GM04503 (cell line): Measurements from ENCODE around the gene PLEKHA6.

Source experiments
- DNase-seq: peaks from one replicate; pipeline ENCODE4 v3.0.0-alpha.2; 2012; ENCODE audit warnings: low read depth

PLEKHA6 gene

GRCh38 chr1:204262506-204263253 is 97.0 kb downstream of the PLEKHA6 start:
- DNase-seq = no peak

GRCh38 chr1:204261746-204262505 is 97.8 kb downstream of the PLEKHA6 start:
- peak; percentile 39 for DNase-seq

GRCh38 chr1:204261266-204261665 is 98.5 kb downstream of the PLEKHA6 start:
- no peak for DNase-seq

- DNase-seq = no peak
Measured at GRCh38 chr1:204260601-204261197, 99.0 kb downstream of the PLEKHA6 start.

- no peak for DNase-seq
Measured at GRCh38 chr1:204259782-204260181, 99.9 kb downstream of the PLEKHA6 start.

GRCh38 chr1:204259196-204259595 is 100.5 kb downstream of the PLEKHA6 start:
- DNase-seq = no peak

GRCh38 chr1:204258213-204259115 is 101.3 kb downstream of the PLEKHA6 start:
- DNase-seq = peak; percentile 12

- no peak for DNase-seq
Measured at GRCh38 chr1:204257446-204257845, 102.3 kb downstream of the PLEKHA6 start.

GRCh38 chr1:204256531-204256930 is 103.2 kb downstream of the PLEKHA6 start:
- DNase-seq = no peak

- DNase-seq = no peak
Measured at GRCh38 chr1:204255966-204256365, 103.8 kb downstream of the PLEKHA6 start.

GRCh38 chr1:204255225-204255624 is 104.5 kb downstream of the PLEKHA6 start:
- no peak for DNase-seq

- peak; percentile 73 for DNase-seq
Measured at GRCh38 chr1:204254031-204254661, 105.6 kb downstream of the PLEKHA6 start.

GRCh38 chr1:204251926-204252689 is 107.6 kb downstream of the PLEKHA6 start:
- no peak for DNase-seq

GRCh38 chr1:204251286-204251685 is 108.4 kb downstream of the PLEKHA6 start:
- no peak for DNase-seq

GRCh38 chr1:204250428-204251030 is 109.2 kb downstream of the PLEKHA6 start:
- no peak for DNase-seq

GRCh38 chr1:204249736-204250427 is 109.8 kb downstream of the PLEKHA6 start:
- no peak for DNase-seq

GRCh38 chr1:204248954-204249353 is 110.8 kb downstream of the PLEKHA6 start:
- DNase-seq = no peak

- no peak for DNase-seq
Measured at GRCh38 chr1:204246876-204247275, 112.9 kb downstream of the PLEKHA6 start.

GRCh38 chr1:204242920-204243319 is 116.8 kb downstream of the PLEKHA6 start:
- DNase-seq = no peak

- DNase-seq = no peak
Measured at GRCh38 chr1:204241914-204242313, 117.8 kb downstream of the PLEKHA6 start.
